ENCODE results near the gene RNF14. TPM values are rescaled to one million over a fixed set of nuclear protein-coding genes. Genes with fewer than 3 reads are reported as not detected.

The RNF14 gene
- total and polyA plus RNA-seq, 8 donors = 14.4 to 67.4 (median 28.3) TPM

GRCh38 chr5:142011572-142012185, 42.8 kb downstream of the RNF14 start:
- intact Hi-C loops (cut with DNase I; ENCODE audit: low total_unique reads) = loop anchor here (10.0 kb wide), 1 partner anchor 133 kb away; no protein-coding TSS in a partner anchor
- Histone ChIP-seq H3K4me1 (peaks cover 12 to 47% (median 25%) of the 10 kb centered on the region in 4 donors), H3K36me3 (peaks cover 0 to 23% (median 15%) of the 10 kb centered on the region in 4 donors), H3K9me3 (no peaks in the 10 kb centered on the region), H3K27ac (peak overlapping the region in 3 of 5 donors; percentile 87 to 92 (median 92)), H3K27me3 (no peaks in the 10 kb centered on the region), H3K4me3 (peak overlapping the region; percentile 69 to 79 (median 72))
- DNase-seq = no peak
- TF ChIP-seq POLR2A (IDR thresholded peaks at IDR 0.05) = no peak
- TF ChIP-seq EP300 (IDR thresholded peaks at IDR 0.05) = no peak
- no peak for TF ChIP-seq POLR2AphosphoS5 (IDR thresholded peaks at IDR 0.05)
- no peak for TF ChIP-seq CTCF (IDR thresholded peaks at IDR 0.05)
- 92 to 95% (median 94%) methylated on average over 9 of the region's 9 CpGs for WGBS, 5 donors

GRCh38 chr5:142012186-142012785, 43.4 kb downstream of the RNF14 start:
- peak; percentile 43 to 58 for DNase-seq
- TF ChIP-seq CTCF (IDR thresholded peaks at IDR 0.05) = peak in 3 of 7 experiments; percentile 4 to 25 (median 12)
- TF ChIP-seq POLR2A (IDR thresholded peaks at IDR 0.05) = no peak
- Histone ChIP-seq H3K36me3 (peaks cover 0 to 17% (median 14%) of the 10 kb centered on the region in 4 donors), H3K9me3 (no peaks in the 10 kb centered on the region), H3K27me3 (no peaks in the 10 kb centered on the region), H3K4me3 (peak overlapping the region; percentile 69 to 79 (median 72)), H3K4me1 (peaks cover 12 to 47% (median 25%) of the 10 kb centered on the region in 4 donors), H3K27ac (peak overlapping the region; percentile 59 to 92 (median 90))
- intact Hi-C loops (cut with DNase I; ENCODE audit: low total_unique reads) = loop anchor here (10.0 kb wide), 1 partner anchor 133 kb away; no protein-coding TSS in a partner anchor
- WGBS, 5 donors = 8 to 12% (median 10%) methylated on average over 18 of the region's 18 CpGs

DNA sequence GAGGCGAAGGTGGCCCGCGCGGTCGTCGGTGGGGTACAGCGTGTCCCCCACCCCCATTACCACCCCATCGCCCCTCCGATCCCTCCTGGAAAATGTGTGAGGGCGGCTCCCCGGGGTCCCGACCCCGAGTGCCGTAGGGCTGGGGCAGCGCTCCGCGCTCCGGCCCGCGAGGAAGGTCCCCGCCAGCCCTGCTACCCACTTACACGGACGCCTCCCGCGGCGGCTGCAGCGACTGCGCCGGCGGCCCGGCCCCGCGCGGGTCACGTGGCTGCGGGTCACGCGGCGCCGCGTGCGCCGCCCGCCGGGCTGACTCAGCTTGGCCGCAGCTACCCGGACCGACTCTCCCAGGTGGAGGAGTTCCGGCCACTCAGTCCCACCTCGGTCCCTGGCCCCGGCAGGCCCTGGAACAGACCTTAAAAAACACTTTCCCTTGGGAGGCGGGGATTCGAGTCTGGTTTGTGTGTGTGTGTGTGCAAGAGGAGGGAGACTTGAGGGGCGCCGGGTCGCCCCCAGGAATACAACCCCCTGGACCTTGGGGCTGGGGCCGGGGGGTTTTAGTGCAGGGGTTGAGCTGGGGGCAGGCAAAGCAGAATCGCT, 44.0 kb downstream of the RNF14 start, which contains the start of gene GNPDA1:
TSS of gene GNPDA1 (minus strand) at position 236 of the 597 bp plus-strand sequence. CDS start 992 bp downstream, outside the sequence.
- H3K27ac ChIP-seq = peak within 1 kb of the TSS; percentile 72 to 92 (median 90)
- H3K4me1 ChIP-seq = peaks cover 12 to 47% (median 25%) of the 10 kb centered on the region in 4 donors
- H3K4me3 ChIP-seq = peak within 1 kb of the TSS; percentile 69 to 79 (median 72)
- 0 to 1% (median 1%) methylated on average over 16 to 58 of the region's 58 CpGs for WGBS, 5 donors
- intact Hi-C loops (cut with DNase I; ENCODE audit: low total_unique reads) = loop anchor here (10.0 kb wide), 1 partner anchor 132 kb away; no protein-coding TSS in a partner anchor
- TF ChIP-seq CTCF (IDR thresholded peaks at IDR 0.05) = peak in 1 of 7 experiments; percentile 35
- TF ChIP-seq EP300 (IDR thresholded peaks at IDR 0.05) = no peak
- TF ChIP-seq POLR2A (IDR thresholded peaks at IDR 0.05) = no peak
- peak in 2 of 3 donors; percentile 15 to 58 for TF ChIP-seq POLR2AphosphoS5 (IDR thresholded peaks at IDR 0.05)
- H3K9me3 ChIP-seq = no peaks in the 10 kb centered on the region
- no peaks in the 10 kb centered on the region for H3K27me3 ChIP-seq
- H3K36me3 ChIP-seq = peaks cover 0 to 12% (median 8%) of the 10 kb centered on the region in 4 donors
- DNase-seq = peak; percentile 88 to 94
